NCI-H69 (cell line): Measurements from ENCODE around the gene UBC.
"Not testable (repeated sequence)": the region's sequence is repeated elsewhere in the genome, so short reads cannot be mapped to it uniquely, and the experiment has no call there.

Experiments used
- DNase-seq: peaks from one replicate; lab custom pipeline; 2025; lab: John Stamatoyannopoulos, UW

Gene UBC

GRCh38 chr12:124915239-124916236, 1.1 kb upstream of the UBC start:
- no peak for DNase-seq

GRCh38 chr12:124913474-124914391, 717 bp downstream of the UBC start:
- no peak for DNase-seq

- not testable (repeated sequence) for DNase-seq
These were observed 1.7 kb downstream of the UBC start for GRCh38 chr12:124912529-124913287.

GRCh38 chr12:124911521-124911920, 2.9 kb downstream of the UBC start:
- DNase-seq: not testable (repeated sequence)

GRCh38 chr12:124910561-124911478, 3.6 kb downstream of the UBC start:
- no peak for DNase-seq

GRCh38 chr12:124909831-124910560, 4.5 kb downstream of the UBC start:
- DNase-seq: no peak

- DNase-seq: no peak
These were observed 7.7 kb downstream of the UBC start for GRCh38 chr12:124906606-124907261.

- peak; percentile 54 for DNase-seq
These were observed 9.9 kb downstream of the UBC start for GRCh38 chr12:124904306-124905098.

- DNase-seq: no peak
These were observed 11.5 kb downstream of the UBC start for GRCh38 chr12:124902916-124903315.

GRCh38 chr12:124901003-124901402, 13.4 kb downstream of the UBC start:
- no peak for DNase-seq

- DNase-seq: peak; percentile 53
These were observed 14.1 kb downstream of the UBC start for GRCh38 chr12:124900345-124900795.

- DNase-seq: no peak
These were observed 15.5 kb downstream of the UBC start for GRCh38 chr12:124898923-124899294.

GRCh38 chr12:124898200-124898922, 16.1 kb downstream of the UBC start:
- DNase-seq: peak; percentile 76

GRCh38 chr12:124896461-124896860, 18.0 kb downstream of the UBC start:
- DNase-seq: no peak

- DNase-seq: no peak
These were observed 20.5 kb downstream of the UBC start for GRCh38 chr12:124893792-124894516.

- no peak for DNase-seq
These were observed 26.2 kb downstream of the UBC start for GRCh38 chr12:124888260-124888659.

GRCh38 chr12:124887766-124888165, 26.7 kb downstream of the UBC start:
- not testable (repeated sequence) for DNase-seq
